ENCODE measurements around the gene FEZF1. TPM values are rescaled to one million over a fixed set of nuclear protein-coding genes. Genes with fewer than 3 reads are reported as not detected.

The FEZF1 gene
- 0.28 TPM for total RNA-seq (ENCODE audit: unreplicated experiment)
- long read RNA-seq: 0 reads

DNA sequence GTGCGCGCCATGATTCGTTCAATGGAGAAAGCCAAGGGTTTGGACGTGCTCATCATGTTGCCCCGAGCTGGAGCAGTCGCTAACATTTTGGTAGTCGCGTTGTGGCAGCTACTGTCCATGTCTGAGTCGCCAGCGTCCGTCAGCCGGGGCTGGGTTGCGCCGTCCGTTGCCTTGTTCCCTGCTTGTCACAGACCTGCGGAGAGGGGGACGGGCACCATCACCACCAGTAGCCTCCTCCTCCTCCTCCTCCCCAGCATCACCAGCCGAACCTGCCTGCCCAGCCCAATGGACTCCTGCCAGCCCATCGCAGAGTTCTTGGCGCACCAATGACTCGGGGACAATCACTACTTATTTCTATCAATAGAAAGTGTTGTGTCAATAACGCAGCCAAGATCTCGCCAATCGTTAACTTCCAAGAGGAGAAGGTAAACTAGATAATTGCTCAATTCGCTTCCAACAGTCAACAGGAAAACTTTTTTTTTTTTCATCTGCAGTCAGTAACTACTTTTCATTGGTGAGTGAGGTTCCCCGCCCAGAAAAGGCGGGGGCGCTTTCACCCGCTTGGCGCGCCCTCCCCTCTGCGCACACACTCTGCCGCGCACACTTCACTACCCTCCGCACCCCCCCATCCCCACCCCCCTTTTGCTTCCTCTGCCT is at the start of gene FEZF1:
Gene FEZF1, minus strand, starts transcription at position 432 of the 657 bp plus-strand sequence. Its CDS starts 313 bp downstream, at position 119.
- Mint-ChIP-seq H3K9me3 (ENCODE audit: unreplicated experiment) (no peaks in the 10 kb centered on the region), H3K27ac (ENCODE audit: unreplicated experiment) (peak within 1 kb of the TSS; percentile 31), H3K4me3 (ENCODE audit: unreplicated experiment) (peak within 1 kb of the TSS; percentile 90), H3K27me3 (ENCODE audit: unreplicated experiment) (peaks cover 38% of the 10 kb centered on the region), H3K36me3 (ENCODE audit: low read depth, unreplicated experiment) (peaks cover 9% of the 10 kb centered on the region), H3K4me1 (ENCODE audit: unreplicated experiment) (peaks cover 39% of the 10 kb centered on the region)
- TF ChIP-seq, protein P1, sequence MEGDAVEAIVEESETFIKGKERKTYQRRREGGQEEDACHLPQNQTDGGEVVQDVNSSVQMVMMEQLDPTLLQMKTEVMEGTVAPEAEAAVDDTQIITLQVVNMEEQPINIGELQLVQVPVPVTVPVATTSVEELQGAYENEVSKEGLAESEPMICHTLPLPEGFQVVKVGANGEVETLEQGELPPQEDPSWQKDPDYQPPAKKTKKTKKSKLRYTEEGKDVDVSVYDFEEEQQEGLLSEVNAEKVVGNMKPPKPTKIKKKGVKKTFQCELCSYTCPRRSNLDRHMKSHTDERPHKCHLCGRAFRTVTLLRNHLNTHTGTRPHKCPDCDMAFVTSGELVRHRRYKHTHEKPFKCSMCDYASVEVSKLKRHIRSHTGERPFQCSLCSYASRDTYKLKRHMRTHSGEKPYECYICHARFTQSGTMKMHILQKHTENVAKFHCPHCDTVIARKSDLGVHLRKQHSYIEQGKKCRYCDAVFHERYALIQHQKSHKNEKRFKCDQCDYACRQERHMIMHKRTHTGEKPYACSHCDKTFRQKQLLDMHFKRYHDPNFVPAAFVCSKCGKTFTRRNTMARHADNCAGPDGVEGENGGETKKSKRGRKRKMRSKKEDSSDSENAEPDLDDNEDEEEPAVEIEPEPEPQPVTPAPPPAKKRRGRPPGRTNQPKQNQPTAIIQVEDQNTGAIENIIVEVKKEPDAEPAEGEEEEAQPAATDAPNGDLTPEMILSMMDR (IDR thresholded peaks at IDR 0.05; ENCODE audit: unreplicated experiment): no peak
- DNase-seq (ENCODE audit: low spot score): peak; percentile 31

DNA sequence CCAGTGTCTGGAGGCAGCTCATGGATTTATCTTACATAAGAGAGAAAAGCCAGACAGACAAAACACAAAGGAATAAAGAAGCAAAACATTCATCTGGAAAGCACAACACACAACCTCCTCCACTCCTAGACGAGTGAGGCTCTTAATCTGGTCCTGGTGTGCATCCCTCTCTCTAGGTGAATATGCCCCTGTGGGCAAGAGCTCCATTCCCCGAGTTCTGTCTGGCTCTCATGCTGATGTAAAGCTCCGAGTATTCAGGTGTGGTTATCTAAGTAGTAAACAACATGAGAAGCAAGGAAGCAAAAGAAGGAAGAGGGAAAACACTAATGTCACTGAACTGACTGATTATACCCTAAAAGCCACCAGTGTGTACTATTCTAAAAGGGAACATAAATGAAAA is 47.9 kb upstream of the FEZF1 start:
- H3K9me3 Mint-ChIP-seq (ENCODE audit: unreplicated experiment): no peaks in the 10 kb centered on the region
- peaks cover 5% of the 10 kb centered on the region for H3K4me1 Mint-ChIP-seq (ENCODE audit: unreplicated experiment)
- DNase-seq (ENCODE audit: low spot score): no peak
- TF ChIP-seq, protein P1 (IDR thresholded peaks at IDR 0.05; ENCODE audit: unreplicated experiment): no peak
- no peak overlapping the region for H3K4me3 Mint-ChIP-seq (ENCODE audit: unreplicated experiment)
- H3K27ac Mint-ChIP-seq (ENCODE audit: unreplicated experiment): no peak overlapping the region
- H3K36me3 Mint-ChIP-seq (ENCODE audit: low read depth, unreplicated experiment): no peaks in the 10 kb centered on the region
- H3K27me3 Mint-ChIP-seq (ENCODE audit: unreplicated experiment): peaks cover 1% of the 10 kb centered on the region

DNA sequence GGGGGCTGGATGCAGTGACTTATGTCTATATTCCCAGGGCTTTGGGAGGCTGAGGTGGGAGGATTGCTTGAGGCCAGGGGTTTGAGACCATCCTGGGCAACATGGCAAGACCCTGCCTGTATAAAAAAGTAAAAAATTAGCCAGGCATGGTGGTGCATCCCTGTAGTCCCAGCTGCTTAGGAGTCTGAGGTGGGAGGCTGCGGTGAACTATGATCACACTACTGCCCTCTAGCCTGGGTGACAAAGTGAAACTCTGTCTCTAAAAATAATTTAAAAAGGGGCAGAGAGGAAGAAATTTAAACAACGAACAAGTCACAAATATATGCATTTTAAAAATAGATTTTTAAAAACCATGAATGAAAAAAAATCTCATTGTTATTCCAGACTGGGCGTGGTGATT is 46.2 kb upstream of the FEZF1 start:
- Mint-ChIP-seq H3K4me3 (ENCODE audit: unreplicated experiment) (no peak overlapping the region), H3K27me3 (ENCODE audit: unreplicated experiment) (no peaks in the 10 kb centered on the region), H3K4me1 (ENCODE audit: unreplicated experiment) (peaks cover 5% of the 10 kb centered on the region), H3K27ac (ENCODE audit: unreplicated experiment) (no peak overlapping the region), H3K36me3 (ENCODE audit: low read depth, unreplicated experiment) (no peaks in the 10 kb centered on the region), H3K9me3 (ENCODE audit: unreplicated experiment) (no peaks in the 10 kb centered on the region)
- TF ChIP-seq, protein P1 (IDR thresholded peaks at IDR 0.05; ENCODE audit: unreplicated experiment): no peak
- DNase-seq (ENCODE audit: low spot score): no peak

DNA sequence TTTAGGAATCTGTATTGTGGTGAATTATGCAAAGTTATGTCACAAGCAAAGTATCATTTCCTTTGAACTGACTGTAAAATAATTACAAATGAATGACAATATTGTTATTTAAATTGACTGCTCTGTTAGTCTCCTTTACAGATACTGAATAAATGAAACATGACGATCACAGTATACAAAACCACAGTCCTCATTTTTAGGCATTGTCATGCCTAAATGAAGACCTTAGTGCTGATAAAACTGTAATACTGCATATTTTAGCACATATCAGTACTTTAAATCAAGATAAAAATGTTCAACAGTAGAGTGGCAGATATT is 39.7 kb upstream of the FEZF1 start:
- Mint-ChIP-seq H3K4me3 (ENCODE audit: unreplicated experiment) (no peak overlapping the region), H3K27me3 (ENCODE audit: unreplicated experiment) (no peaks in the 10 kb centered on the region)
- TF ChIP-seq, protein P1 (IDR thresholded peaks at IDR 0.05; ENCODE audit: unreplicated experiment): no peak

DNA sequence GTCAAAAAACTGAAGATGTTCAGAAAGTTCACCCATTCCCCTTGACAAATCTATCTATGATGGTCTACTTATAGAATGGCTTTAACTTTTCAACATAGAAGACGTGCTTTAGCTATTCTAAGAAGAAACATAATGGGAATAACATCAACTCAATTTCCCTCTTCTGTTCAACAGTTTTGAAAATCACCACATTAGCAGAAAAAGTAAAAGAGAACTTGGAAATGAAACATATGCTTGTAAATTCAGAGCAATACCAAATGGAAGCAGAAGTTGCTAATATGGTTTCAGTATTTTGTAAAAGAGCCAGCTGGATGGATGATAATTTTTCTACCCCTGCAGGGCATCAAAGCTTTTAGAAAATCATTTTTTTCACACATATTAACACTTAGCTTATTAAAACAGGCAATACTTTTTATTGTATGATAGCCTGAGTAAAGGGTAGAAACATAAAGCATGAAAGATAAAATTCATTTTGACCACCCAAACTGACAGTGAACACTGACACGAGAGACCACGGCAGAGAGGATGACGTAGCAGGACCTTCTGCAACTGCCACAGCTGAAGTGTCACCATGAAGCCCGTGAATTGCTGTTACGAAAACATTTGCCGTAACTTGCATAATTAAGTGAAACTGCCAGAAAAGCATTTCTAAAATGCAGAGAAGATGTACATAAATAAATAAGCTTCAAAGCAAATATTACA is 39.2 kb upstream of the FEZF1 start:
- Mint-ChIP-seq H3K36me3 (ENCODE audit: low read depth, unreplicated experiment) (no peaks in the 10 kb centered on the region), H3K4me1 (ENCODE audit: unreplicated experiment) (no peaks in the 10 kb centered on the region), H3K27me3 (ENCODE audit: unreplicated experiment) (no peaks in the 10 kb centered on the region), H3K27ac (ENCODE audit: unreplicated experiment) (no peak overlapping the region), H3K9me3 (ENCODE audit: unreplicated experiment) (no peaks in the 10 kb centered on the region), H3K4me3 (ENCODE audit: unreplicated experiment) (no peak overlapping the region)
- TF ChIP-seq, protein P1 (IDR thresholded peaks at IDR 0.05; ENCODE audit: unreplicated experiment): no peak
- no peak for DNase-seq (ENCODE audit: low spot score)

More for the DNA sequence above, 39.7 kb upstream of the FEZF1 start:
- Mint-ChIP-seq H3K36me3 (ENCODE audit: low read depth, unreplicated experiment) (no peaks in the 10 kb centered on the region), H3K4me1 (ENCODE audit: unreplicated experiment) (peaks cover under 1% of the 10 kb centered on the region), H3K9me3 (ENCODE audit: unreplicated experiment) (no peaks in the 10 kb centered on the region), H3K27ac (ENCODE audit: unreplicated experiment) (no peak overlapping the region)
- no peak for DNase-seq (ENCODE audit: low spot score)
